DND-41 (cell line): ENCODE data around the gene FGF2.

Source experiments
- EZH2 ChIP-seq: IDR thresholded peaks from 3 replicates; pipeline ENCODE4 v1.6.1; 2012; ENCODE audit warnings: borderline replicate concordance, low read depth, mild to moderate bottlenecking, moderate library complexity, low read length, inconsistent platforms; ENCODE audit not compliant: severe bottlenecking
- TF ChIP-seq, protein P1 (sequence below): IDR thresholded peaks from 2 replicates; pipeline ENCODE4 v1.5.1; 2012; ENCODE audit warnings: borderline replicate concordance, low read length, moderate library complexity, mild to moderate bottlenecking; ENCODE audit not compliant: poor library complexity, severe bottlenecking; ENCODE audit errors: extremely low read depth

GRCh38 chr4:122894827-122895226 is 68.2 kb downstream of the FGF2 start:
- TF ChIP-seq, protein P1, sequence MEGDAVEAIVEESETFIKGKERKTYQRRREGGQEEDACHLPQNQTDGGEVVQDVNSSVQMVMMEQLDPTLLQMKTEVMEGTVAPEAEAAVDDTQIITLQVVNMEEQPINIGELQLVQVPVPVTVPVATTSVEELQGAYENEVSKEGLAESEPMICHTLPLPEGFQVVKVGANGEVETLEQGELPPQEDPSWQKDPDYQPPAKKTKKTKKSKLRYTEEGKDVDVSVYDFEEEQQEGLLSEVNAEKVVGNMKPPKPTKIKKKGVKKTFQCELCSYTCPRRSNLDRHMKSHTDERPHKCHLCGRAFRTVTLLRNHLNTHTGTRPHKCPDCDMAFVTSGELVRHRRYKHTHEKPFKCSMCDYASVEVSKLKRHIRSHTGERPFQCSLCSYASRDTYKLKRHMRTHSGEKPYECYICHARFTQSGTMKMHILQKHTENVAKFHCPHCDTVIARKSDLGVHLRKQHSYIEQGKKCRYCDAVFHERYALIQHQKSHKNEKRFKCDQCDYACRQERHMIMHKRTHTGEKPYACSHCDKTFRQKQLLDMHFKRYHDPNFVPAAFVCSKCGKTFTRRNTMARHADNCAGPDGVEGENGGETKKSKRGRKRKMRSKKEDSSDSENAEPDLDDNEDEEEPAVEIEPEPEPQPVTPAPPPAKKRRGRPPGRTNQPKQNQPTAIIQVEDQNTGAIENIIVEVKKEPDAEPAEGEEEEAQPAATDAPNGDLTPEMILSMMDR: no peak
- TF ChIP-seq EZH2: no peak
